GM18868 (cell line): Measurements from ENCODE around the gene CLK4.
A peak's percentile ranks its signal among the peaks of the same experiment; 100 is the strongest.

Source experiments
- ATAC-seq: cut with Tn5 transposase; IDR thresholded peaks from one replicate; pipeline ENCODE4 v1.9.1; 2021; ENCODE audit warnings: mild to moderate bottlenecking, moderate library complexity; ENCODE audit not compliant: unreplicated experiment

Gene CLK4

DNA sequence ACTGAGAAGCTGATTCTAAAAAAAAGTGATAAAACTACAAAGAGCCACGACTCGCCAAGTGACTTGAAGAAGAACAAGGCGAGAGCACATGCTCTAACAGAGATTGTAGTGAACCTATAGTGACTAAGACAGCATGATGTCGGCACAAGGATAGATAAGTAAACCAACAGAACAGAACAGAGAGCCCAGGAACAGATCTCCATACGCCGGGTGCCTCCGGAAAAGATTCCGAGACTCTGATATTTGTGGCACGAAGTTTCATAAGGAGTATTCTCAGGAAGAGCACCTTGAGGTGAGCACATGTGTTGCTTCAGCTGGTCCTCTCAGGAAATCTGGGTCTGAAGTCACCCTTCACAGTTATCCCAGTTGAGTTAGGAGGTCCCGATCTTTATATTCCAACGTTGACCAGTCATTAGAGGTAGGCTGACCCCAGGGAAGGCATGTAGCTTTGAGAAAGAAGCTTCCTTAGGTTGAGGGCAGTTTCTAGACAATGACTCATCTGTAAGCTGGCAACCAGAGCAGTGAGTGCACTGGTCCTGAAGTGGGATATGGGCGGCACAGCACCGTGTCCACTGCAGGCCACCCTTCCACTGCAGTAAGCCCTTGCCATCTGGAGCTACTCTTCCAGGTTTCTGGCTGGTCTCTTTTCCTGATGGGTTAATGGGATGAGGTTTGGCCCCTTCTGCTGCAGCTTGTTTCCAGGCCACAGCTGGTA lies 13.6 kb upstream of the CLK4 start:
- ATAC-seq: no peak

DNA sequence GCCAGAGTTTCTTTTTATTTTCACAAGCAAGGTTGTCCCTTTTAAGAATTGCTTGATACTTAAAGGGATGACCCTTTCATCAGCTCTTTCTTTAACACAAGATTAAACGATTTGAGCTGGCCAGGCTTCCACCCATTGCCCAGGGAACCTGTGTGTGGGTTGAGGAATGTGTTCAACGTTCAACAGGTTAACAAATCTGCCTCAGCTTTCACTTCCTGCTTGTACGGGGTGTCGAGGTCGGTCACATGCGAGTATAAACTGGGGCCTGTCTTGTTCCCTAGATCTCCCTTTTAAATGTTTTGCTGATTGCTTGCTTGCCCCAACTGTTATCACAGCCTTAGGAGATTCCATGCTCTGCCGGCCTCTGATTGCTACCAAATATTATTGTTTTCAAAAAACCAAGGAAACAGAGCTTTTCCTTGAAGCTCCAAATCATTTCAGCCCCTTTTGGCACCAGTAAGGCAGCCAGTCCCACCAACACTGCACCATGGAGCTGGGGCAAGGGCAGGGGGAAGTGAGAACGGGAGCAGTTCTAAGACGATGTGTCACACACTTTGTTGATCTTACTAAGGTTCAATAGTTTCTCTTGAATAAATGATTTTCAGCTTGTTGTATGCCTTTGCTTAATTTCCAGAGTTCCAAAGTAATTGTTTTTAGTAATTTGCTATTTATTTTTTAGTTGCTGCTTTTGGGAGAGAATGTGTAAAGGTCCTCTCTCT lies 10.7 kb upstream of the CLK4 start:
- no peak for ATAC-seq

DNA sequence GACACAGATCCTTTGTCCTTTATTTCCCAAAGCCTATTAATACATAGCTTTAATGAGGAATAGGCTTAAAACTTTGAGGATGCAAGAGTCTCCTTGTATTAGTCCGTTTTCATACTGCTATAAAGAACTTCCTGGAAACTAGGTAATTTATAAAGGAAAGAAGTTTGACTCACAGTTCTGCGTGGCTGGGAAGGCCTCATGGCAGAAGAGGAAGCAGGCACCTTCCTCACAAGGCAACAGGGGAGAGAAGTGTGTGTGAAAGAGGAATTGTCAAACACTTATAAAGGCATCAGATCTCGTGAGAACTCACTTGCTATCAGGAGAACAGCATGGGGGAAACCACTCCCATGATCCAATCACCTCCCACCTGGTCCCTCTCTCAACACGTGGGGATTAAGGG lies 5.4 kb upstream of the CLK4 start:
- ATAC-seq: no peak

DNA sequence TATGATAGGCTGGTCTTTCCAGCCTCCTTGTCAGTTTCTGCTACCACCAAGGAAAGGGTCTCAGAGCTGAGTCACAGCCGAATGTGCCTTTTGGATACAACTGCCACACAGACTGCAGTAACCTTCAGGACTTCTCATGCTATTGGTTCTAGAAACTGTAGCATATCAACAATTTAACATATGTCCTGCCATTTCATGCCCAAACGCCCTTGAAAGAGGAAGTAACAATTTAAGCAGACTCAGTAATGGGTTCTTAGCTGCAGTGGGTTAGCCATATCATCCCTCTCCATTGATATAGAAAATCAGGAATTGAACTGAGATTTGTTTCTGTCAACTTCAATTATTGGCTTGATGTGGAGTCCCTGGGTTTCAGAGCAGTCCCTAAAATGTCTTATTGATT lies 4.1 kb upstream of the CLK4 start:
- ATAC-seq: no peak

DNA sequence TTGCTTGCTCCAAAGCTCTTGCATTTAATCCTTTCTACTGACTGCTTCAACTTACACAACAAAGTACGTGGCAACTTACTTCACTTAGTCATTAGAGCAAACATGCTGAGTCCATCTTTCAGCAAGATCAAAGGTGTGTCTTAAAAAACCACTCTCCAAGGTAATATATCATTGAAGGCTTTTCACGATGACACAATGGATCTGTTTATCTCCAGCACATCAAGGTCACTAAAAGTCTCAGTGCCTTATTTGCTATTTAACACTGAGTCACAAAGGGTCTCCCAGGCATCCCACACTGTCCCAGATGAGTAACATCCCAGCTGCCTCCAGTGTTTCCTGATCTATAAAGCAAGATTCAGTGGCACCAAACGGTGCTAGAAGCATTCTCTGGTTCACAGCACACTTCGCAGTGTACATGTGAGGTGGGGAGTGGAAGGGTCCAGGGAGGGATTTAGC lies 3.7 kb upstream of the CLK4 start:
- no peak for ATAC-seq

DNA sequence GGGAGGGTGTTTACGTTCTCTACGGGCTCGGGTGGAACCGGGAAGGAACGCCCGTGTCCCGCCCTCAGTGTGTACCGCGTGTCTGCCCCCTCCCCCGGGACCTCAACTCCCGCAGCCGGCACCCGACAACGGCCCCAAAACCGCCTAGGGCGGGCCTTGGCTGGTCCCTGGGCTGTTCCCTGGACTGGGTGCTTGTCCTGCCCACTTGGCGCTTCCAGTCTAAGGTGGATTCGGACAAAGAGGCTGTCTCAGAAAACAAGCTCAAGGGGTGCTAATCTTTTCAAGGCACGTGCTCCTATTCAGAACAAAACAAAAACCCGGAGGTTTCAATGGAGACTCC lies 379 bp upstream of the CLK4 start:
- ATAC-seq: peak; percentile 18

DNA sequence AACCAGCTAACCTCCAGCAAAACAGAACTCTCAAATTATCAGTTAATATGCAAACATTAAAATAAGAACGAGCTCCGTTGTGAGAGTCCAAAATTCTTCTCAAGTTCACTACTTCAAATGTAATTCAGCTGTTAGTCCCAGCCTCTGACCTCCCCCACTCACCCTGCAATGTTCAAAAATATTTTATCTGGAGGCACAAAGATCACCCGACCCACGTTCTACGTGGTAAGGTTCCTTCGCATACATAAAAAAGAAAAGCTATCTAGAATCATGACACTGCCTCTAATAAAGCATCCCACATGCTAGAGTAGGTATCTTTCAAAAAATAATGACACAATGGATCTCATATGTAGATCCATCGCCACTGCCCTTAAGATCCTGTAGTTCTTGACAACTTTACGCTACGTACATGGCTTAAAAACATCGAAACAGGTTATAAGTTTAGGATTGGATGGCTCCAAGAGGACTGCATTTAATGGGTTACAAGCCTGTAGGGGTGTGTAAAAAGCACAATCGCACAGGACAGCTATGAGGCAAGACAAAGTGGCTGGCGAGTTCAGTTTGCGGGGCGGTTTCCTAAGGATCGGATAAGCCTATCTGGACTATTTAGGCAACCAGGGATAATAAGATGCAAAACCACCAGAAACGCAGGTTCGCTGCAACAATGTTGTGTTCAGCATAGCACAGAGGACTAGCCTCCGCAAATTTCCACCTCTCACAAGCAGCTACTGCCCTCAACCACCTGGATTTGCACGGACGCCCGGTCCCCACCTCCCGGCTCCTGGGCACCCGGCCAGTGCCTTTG lies 969 bp downstream of the CLK4 start:
- ATAC-seq: peak; percentile 5

DNA sequence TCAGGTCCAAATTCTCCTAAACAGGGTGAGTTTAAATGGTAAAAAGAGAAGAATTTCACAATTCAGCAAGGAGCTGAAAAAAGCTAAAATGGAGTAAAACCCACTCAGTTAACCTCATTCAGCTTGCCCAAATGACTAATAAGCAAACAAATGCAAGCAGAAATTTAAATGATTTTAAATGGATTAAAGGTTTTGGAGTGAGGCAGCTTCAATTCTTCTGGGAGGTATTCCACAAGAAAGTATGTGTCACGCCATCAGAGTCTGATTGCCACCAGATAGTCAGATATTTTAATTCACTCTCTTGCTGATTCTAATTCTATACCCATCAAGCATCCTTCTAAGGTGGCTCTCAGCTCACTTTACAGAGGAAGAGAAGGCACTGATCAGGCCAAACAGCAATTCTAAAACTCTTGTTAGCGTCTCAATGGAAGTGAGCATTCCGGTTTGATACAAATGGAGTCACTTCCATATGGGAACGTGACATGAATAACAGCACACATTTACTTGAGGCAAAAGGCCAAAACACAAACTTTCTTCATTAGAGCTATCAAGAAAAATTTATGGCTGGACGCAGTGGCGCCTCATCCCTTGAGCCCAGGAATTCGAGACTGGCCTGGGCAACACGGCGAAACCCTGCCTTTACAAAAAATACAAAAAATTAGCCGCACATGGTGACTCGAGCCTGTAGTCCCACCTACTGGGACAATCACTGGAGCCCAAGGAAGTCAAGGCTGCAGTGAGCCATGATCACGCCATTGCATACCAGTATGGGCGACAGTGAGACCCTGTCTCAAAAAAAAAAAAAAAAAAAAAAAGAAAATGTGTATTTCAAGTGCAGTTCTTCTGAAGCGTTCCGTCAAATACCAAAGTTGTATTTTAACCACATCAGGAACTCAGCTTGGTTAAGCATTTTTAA lies 2.0 kb downstream of the CLK4 start:
- no peak for ATAC-seq

DNA sequence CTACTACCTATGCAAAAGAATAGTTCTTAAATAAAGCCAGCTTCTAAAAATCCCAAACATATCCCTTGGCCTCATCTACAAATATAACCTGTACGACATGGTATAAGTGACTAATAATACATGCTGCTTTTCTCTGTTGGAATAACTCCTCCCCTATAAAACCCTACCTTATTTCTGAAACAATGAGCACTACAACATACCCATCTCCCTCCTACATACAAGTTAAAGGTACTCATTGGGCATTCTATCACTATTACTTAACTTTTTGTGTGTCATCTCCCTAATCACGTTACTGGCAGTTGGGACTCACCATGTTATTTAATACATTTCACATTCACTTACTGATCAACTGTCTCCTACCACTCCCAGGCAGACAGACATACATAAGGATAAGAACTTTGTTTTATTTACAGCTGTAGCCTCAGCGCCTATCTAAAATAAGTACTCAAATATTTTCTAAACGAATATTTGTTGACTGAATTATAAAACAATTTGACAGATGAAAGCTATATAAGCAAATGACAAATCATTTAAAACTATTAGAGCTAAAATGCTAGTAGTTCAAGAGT lies 4.1 kb downstream of the CLK4 start:
- no peak for ATAC-seq

DNA sequence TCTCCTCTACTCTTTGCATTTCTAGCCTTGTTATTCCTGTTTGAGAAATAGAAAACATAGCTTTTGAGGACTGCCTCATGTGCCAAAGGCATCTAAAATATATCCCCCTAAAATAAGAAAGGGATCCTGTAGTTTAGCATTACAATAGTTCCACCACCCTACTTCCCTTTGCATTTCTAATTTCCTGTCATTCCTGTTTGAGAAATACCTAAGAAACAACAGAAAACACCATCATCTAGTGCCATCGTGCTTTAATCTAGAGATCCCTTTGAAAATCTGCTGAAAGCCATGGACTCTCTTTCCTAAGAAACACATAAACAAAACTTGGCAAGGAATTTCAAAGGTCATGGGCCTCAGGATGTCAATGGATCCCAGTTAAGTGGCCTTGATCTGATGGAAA lies 7.5 kb downstream of the CLK4 start:
- ATAC-seq: no peak

DNA sequence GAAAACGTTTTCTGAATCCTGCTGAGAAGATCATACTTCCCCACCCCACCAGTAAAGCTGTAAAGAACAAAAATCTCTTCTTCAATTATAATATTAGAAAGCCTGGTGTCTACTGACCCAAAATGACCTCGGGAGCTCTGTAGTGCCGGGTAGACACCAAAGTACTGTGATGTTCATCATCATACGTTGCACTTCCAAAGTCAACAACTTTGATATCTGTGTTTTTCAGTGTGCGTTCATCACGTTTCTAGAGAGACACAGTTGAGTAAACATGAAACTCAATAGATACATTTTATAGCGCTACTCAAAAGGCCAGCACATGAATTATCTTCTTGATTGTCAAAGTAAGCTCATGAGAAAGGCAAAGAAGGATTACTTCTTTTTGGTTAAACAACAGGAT lies 14.6 kb downstream of the CLK4 start:
- ATAC-seq: no peak

DNA sequence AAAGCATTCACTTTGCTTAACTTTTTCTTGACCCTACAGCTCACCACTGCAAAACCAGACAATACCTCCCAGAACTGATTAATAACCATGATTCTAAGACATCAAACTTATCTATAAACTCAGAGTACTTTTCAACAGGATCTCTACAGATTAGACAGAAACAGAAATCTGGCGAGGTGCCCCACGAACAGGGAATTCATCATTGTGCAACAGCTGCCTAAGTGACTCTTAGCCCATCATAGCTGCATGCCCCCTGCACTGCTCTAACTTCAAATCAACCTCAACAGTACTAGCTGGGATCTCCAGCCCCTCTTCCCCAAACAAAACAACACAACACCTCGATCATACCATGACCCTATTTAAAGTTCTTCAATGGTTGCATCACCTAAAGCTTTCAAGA lies 20.6 kb downstream of the CLK4 start:
- no peak for ATAC-seq

DNA sequence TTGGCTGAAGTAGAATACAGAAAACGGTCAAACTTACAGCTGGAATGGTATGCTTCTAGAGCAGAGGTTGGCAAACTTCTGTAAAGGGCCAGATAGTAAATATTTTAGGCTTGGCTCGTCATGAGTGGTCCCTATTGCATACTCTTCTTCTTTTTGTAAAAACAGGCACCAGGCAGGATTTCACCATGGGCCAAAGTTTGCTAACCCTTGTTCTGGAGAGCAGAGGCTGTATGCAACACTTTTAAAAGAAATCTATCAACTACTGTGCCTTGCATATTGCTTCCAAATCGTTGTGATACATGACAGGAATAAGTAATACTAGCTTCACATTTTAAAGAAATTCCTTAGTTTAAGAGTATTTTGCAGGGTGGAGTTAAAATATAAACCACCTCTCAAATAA lies 21.1 kb downstream of the CLK4 start:
- ATAC-seq: no peak

DNA sequence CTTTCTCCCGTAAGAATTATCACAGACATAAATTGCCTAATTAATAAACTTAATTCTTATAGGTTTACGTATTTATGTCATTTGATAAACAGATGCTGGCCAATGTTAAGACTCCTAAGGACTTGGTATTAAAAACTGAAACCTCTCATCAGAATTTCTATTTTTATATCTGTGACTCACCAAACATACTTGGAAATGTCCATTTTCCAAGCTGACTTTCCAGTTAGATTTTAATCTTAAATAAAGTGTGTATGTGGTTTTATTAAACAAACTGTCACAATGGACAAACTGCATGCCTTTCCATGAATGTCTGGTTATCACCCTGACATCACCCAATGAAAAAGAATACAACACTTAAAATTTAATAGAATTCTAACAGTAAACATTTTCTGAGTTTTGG lies 24.1 kb downstream of the CLK4 start:
- no peak for ATAC-seq

DNA sequence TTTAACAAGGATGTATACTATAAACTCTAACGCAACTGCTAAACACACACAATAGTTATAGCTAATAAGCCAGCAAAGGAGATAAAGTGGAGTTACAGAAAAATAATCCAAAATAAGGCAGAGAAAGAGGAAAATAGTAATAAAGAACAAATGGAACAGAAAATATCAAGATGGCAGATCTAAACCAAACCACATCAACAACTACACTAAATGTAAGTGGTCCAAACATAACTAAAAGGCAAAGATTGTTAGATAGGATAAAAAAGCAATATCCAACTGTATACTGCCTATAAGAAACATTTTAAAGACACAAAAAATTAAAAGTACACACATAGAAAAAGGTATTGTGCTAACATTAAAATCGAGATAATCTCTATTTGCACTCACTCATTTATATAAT lies 31.1 kb downstream of the CLK4 start:
- ATAC-seq: no peak

DNA sequence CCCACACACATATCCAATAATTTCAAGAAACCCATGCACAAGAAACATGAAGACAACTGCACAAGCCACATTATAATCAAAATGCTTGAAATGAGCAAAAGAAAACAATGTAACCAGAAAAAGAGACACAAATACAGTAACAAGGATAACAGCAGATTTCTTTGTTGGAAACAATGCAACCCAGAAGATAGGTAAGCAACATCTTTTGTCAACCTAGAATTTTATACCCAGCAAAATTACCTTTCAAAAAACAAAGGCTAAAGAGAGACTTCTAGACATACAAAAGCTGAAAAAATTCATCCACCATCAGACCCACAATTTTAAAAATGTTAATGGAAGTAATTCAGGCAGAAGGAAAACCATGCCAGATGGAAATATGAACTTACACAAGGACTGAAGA lies 31.7 kb downstream of the CLK4 start:
- ATAC-seq: no peak

DNA sequence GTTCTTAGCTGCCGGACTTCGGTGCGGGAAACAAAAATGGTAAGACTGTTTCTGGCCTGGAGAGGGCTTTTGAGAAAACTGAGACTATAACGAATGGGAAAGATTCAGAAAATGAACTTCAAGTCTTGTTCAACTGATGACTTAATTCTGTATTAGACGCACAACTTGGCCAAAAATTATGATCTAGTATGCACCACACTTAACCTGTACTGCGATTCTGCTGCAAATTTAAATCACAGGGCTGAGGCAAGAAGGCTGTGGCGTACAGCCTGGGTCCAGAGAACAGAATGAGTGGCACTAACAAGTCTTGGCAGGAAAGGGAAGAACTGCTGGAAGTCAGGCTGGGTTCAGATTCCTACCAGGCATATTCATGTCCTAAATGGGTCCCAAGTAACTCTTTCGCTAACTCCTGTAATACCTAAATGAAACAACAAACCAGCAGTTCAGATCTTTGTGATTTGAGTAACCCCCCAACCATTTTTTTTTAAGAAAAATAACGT lies 35.9 kb downstream of the CLK4 start:
- no peak for ATAC-seq

DNA sequence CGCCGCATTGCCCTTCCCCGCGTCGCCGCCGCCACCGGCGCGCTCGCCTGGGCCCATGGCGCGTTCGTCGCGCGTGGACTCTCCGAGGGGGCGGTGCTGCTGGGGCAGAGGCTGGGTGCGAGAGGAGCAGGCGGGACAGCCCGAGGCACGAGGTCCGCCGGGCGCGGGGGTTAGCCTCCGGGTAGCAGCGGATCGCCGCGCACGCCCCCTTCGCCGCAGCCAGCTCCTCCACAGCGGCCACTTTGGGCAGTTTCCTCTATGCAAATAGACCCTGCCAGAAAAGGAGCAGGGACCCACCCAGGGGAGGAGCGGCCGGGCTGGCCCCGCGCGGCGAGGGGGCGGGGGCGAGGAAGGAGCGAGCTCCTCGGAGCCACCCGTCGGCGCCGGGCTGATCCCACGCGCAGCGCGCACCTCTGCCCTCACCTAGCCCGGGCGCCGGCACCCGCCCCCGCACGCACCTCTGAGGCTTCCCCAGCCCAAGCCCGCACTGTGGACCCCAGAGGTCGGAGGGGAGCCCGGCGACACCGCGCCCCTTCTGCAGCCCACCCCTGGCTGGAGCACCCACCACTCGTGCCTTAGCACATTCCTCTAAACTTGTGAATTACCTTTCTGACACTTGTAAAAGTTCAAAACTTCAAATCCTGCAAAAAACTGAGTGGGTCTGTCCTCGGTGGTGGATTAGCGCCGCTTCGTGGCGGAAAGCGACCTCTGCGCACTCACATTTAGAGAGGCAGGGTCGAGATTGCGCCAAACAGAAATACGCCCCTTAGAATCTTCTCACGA lies 36.5 kb downstream of the CLK4 start, which contains the start of gene COL23A1:
Gene COL23A1 (minus strand): TSS at position 253 of the 783 bp plus-strand sequence.
- ATAC-seq: no peak
